ENCODE measurements around the gene ATP8A2. TPM values are rescaled to one million over a fixed set of nuclear protein-coding genes. Genes with fewer than 3 reads are reported as not detected.

Gene ATP8A2
- total and polyA plus RNA-seq, 2 of the 8 experiments (the other 6 are each of a cell fraction or from before 2014, with no cell fraction given): 2.4 to 8.3 TPM

DNA sequence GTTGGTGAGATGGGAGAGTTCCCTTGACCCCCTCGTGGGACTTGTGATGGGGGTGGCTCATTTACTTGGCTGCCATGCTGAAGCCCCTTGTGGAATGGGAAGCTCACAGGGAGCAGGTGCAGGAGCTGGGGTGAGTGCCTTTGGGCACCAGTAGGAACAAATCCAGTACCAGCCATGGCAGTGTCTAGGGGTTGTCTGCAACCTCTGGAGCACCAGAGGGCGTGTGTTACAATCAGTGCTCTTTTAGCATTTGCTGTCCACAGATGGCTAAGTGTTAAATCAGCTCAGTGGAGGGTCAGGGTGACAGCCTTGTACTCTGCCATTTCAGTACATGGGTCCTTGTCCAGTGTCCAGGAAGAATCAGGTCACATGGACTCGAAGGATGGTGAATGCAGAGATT lies 75.6 kb downstream of the ATP8A2 start:
- no peak overlapping the region for H2BK5ac ChIP-seq (ENCODE audit: low read depth, low read length)
- H4K5ac ChIP-seq (ENCODE audit: insufficient read length, low read depth, low read length): no peak overlapping the region
- no peak overlapping the region for H2BK15ac ChIP-seq (ENCODE audit: low read length)
- H2BK20ac ChIP-seq (ENCODE audit: low read length): no peak overlapping the region
- no peak overlapping the region for H3K4ac ChIP-seq (replicated peaks; ENCODE audit: insufficient read length, low read depth, low read length)
- no peaks in the 10 kb centered on the region for H3K23me2 ChIP-seq (ENCODE audit: low read depth, low read length)
- no peak overlapping the region for H4K91ac ChIP-seq (replicated peaks; ENCODE audit: insufficient read length, low read length)
- H3K36me3 ChIP-seq (ENCODE audit: control insufficient read depth in 2 of 4, insufficient read depth in 4 of 4, low read length in 3 of 4): no peaks in the 10 kb centered on the region
- no peaks in the 10 kb centered on the region for H3K4me1 ChIP-seq (replicated peaks in 1 of 4; ENCODE audit: control insufficient read depth in 3 of 4, insufficient read depth in 4 of 4, low read length in 3 of 4)
- TF ChIP-seq RFX5 (IDR thresholded peaks at IDR 0.05; ENCODE audit: borderline replicate concordance, low read depth, low read length) (no peak), GTF2F1 (IDR thresholded peaks at IDR 0.05; ENCODE audit: borderline replicate concordance, low read depth, low read length) (no peak), NRF1 (IDR thresholded peaks at IDR 0.05; ENCODE audit: low read depth, low read length) (no peak), RAD21 (IDR thresholded peaks at IDR 0.05 in 1 of 2, conservative IDR thresholded peaks at IDR 0.05 in 1 of 2; ENCODE audit: low read depth in 2 of 2, low read length in 2 of 2) (peak in 1 of 2 experiments; percentile 7; a peak in 1 of 4 replicates), SRF (IDR thresholded peaks at IDR 0.05; ENCODE audit: low read depth, low read length) (no peak), CTBP2 (IDR thresholded peaks at IDR 0.05; ENCODE audit: borderline replicate concordance, insufficient read depth, insufficient read length, low read length) (no peak)
- peaks cover 0 to 1% of the 10 kb centered on the region in 2 experiments for H4K20me1 ChIP-seq (replicated peaks in 1 of 2; ENCODE audit: control insufficient read depth in 1 of 2, insufficient read depth in 2 of 2, low read length in 2 of 2)
- no peaks in the 10 kb centered on the region for H3K79me2 ChIP-seq (ENCODE audit: control insufficient read depth in 1 of 2, insufficient read depth in 2 of 2, low read length in 2 of 2)
- no peak overlapping the region for H2AK5ac ChIP-seq (ENCODE audit: low read depth, low read length)
- ChIA-PET POLR2A (ENCODE audit: partially characterized antibody) (no interaction called here), CTCF (ENCODE audit: partially characterized antibody) (interaction anchor here (0.7 kb wide), 1 partner anchor 621 kb away, joined by 3 read pairs; no protein-coding TSS in a partner anchor)
- DNase-seq (ENCODE audit: low read depth in 1 of 2, low spot score in 2 of 2) (no peak), FAIRE-seq (no peak)
- H3K9ac ChIP-seq (replicated peaks in 1 of 4; ENCODE audit: extremely low read depth in 1 of 4, low read depth in 3 of 4, low read length in 3 of 4): no peak overlapping the region
- no peak overlapping the region for H3K23ac ChIP-seq (ENCODE audit: insufficient read length)
- H3K18ac ChIP-seq (ENCODE audit: extremely low read depth, low read length): no peak overlapping the region
- 92% methylated on average over 3 of the region's 3 CpGs; no CpG with 5 or more reads in 1 of the 2 experiments for WGBS, 2 experiments (ENCODE audit: extremely low coverage in 1 of 2, insufficient coverage in 1 of 2, insufficient read length in 1 of 2, insufficient replicate concordance in 2 of 2, low coverage in 1 of 2, low lambda C conversion rate in 2 of 2, missing lambda C conversion rate in 1 of 2)
- H2BK120ac ChIP-seq (replicated peaks; ENCODE audit: low read depth, low read length): no peak overlapping the region
- H3K56ac ChIP-seq (replicated peaks; ENCODE audit: insufficient read length, low read depth, low read length): no peak overlapping the region
- H3K79me1 ChIP-seq (ENCODE audit: low read depth, low read length): no peaks in the 10 kb centered on the region
- no peak overlapping the region for H2BK12ac ChIP-seq (ENCODE audit: low read depth, low read length)
- H3K4me3 ChIP-seq (ENCODE audit: extremely low read depth in 1 of 4, insufficient read depth in 2 of 4, low read depth in 3 of 4, low read length in 4 of 4): no peak overlapping the region
- peaks cover 6 to 8% of the 10 kb centered on the region in 2 experiments; a peak in 2 of 4 replicates for H3K9me3 ChIP-seq (ENCODE audit: insufficient read depth in 2 of 2, low read depth in 1 of 2, low read length in 1 of 2)
- H4K8ac ChIP-seq (ENCODE audit: extremely low read depth, insufficient read depth, low read length): no peak overlapping the region
- H3K27ac ChIP-seq (ENCODE audit: low read depth, low read length): no peak overlapping the region
- H2AFZ ChIP-seq (ENCODE audit: low read length): no peak overlapping the region
- no peak overlapping the region for H3K14ac ChIP-seq (ENCODE audit: insufficient read length)
- no peak overlapping the region for H3K4me2 ChIP-seq (ENCODE audit: insufficient read depth in 1 of 2, low read depth in 2 of 2, low read length in 2 of 2)
- no peaks in the 10 kb centered on the region for H3K27me3 ChIP-seq (replicated peaks in 1 of 4; ENCODE audit: control insufficient read depth in 3 of 4, extremely low read depth in 1 of 4, insufficient read depth in 3 of 4, low read length in 3 of 4)

Data from H1 (cell line).